IMR-90 (cell line): ENCODE data around the gene ME1. TPM values are rescaled to one million over a fixed set of nuclear protein-coding genes. Genes with fewer than 3 reads are reported as not detected.

Source experiments
- ATAC-seq: fragments of 200-7000 bp; cut with Tn5 transposase; 2 replicates; pipeline ENCODE4 v1.9.1; 2020; ENCODE audit warnings: low read depth, mild to moderate bottlenecking, moderate library complexity
- BruUV-seq: library from RNA; stranded (reverse); fragments of 400-500 nt; replicated peaks from 2 replicates; lab custom pipeline; 2021; lab: Mats Ljungman, UMichigan
- CTCF ChIA-PET: fragments of 300-600 bp; formaldehyde crosslinking; extraction: SDS; loops from one replicate; lab custom pipeline; 2021; ENCODE audit warnings: antibody characterized with exemption; lab: Yijun Ruan, JAX
- POLR2A ChIA-PET: fragments of 300-600 bp; sonication (Branson Sonifier 250); formaldehyde crosslinking; loops from one replicate; lab custom pipeline; 2022; ENCODE audit warnings: antibody characterized with exemption; ENCODE audit not compliant: unreplicated experiment; lab: Charles Lee
- DNase-seq: peaks from one replicate; pipeline ENCODE4 v3.0.0; 2013
- H2AFZ ChIP-seq: replicated peaks from 2 replicates; pipeline ENCODE3; 2013; ENCODE audit warnings: low read length, mild to moderate bottlenecking; ENCODE audit not compliant: poor library complexity
- H2AK5ac ChIP-seq: 2 replicates; pipeline ENCODE4 v1.6.1; 2013; ENCODE audit warnings: low read depth, low read length, inconsistent platforms
- H2AK9ac ChIP-seq: replicated peaks from 2 replicates; pipeline ENCODE3; 2013; ENCODE audit warnings: mild to moderate bottlenecking, low read depth, low read length, moderate library complexity; ENCODE audit not compliant: poor library complexity
- H2BK120ac ChIP-seq: 2 replicates; pipeline ENCODE4 v1.6.1; 2013; ENCODE audit warnings: low read depth, low read length, inconsistent platforms
- H2BK15ac ChIP-seq: 3 replicates; pipeline ENCODE4 v1.6.1; 2013; ENCODE audit warnings: low read depth, low read length, inconsistent platforms
- H2BK20ac ChIP-seq: 2 replicates; pipeline ENCODE4 v1.6.1; 2013; ENCODE audit warnings: low read depth, mild to moderate bottlenecking, inconsistent platforms, low read length, moderate library complexity
- H2BK5ac ChIP-seq: 2 replicates; pipeline ENCODE4 v1.6.1; 2013; ENCODE audit warnings: mild to moderate bottlenecking, low read depth, low read length, inconsistent platforms; ENCODE audit not compliant: poor library complexity, severe bottlenecking
- H3K14ac ChIP-seq: replicated peaks from 2 replicates; pipeline ENCODE4 v1.6.1; 2013; ENCODE audit warnings: low read depth, low read length, inconsistent platforms
- H3K18ac ChIP-seq: 2 replicates; pipeline ENCODE4 v1.6.1; 2013; ENCODE audit warnings: low read depth, low read length, control low read depth
- H3K23ac ChIP-seq: 2 replicates; pipeline ENCODE4 v1.6.1; 2013; ENCODE audit warnings: low read depth, low read length, inconsistent platforms
- H3K27ac ChIP-seq: 2 replicates; pipeline ENCODE4 v1.5.1; 2013; ENCODE audit warnings: mild to moderate bottlenecking, control low read depth, low read length; ENCODE audit not compliant: insufficient read depth
- H3K27me3 ChIP-seq: 2 replicates; pipeline ENCODE4 v1.6.1; 2013; ENCODE audit warnings: low read length; ENCODE audit not compliant: control insufficient read depth, insufficient read depth
- H3K36me3 ChIP-seq: 2 replicates; pipeline ENCODE4 v1.6.1; 2013; ENCODE audit warnings: low read length, mixed read lengths; ENCODE audit not compliant: control insufficient read depth, insufficient read depth
- H3K4ac ChIP-seq: 2 replicates; pipeline ENCODE4 v1.6.1; 2013; ENCODE audit warnings: low read depth, low read length, inconsistent platforms
- H3K4me1 ChIP-seq: 2 replicates; pipeline ENCODE4 v1.6.1; 2013; ENCODE audit warnings: low read length, mixed read lengths; ENCODE audit not compliant: control insufficient read depth, insufficient read depth
- H3K4me2 ChIP-seq: 2 replicates; pipeline ENCODE4 v1.6.1; 2013; ENCODE audit warnings: low read depth, mild to moderate bottlenecking, control low read depth, low read length, moderate library complexity
- H3K4me3 ChIP-seq: 2 replicates; pipeline ENCODE4 v1.5.1; 2013; ENCODE audit warnings: low read depth, mild to moderate bottlenecking, control low read depth, low read length, moderate library complexity; ENCODE audit not compliant: insufficient read depth
- H3K56ac ChIP-seq: 2 replicates; pipeline ENCODE4 v1.6.1; 2013; ENCODE audit warnings: low read length, inconsistent platforms; ENCODE audit not compliant: insufficient read depth; ENCODE audit errors: extremely low read depth
- H3K79me1 ChIP-seq, 2 experiments: 2 replicates each; pipeline ENCODE4 v1.6.1; 2013; ENCODE audit warnings: low read length in 2 of 2, inconsistent platforms in 1 of 2, low read depth in 1 of 2
- H3K9ac ChIP-seq: 2 replicates; pipeline ENCODE4 v1.6.1; 2013; ENCODE audit warnings: low read depth, low read length, control low read depth
- H3K9me1 ChIP-seq: 2 replicates; pipeline ENCODE4 v1.6.1; 2013; ENCODE audit warnings: low read length, inconsistent platforms; ENCODE audit not compliant: insufficient read depth
- H3K9me3 ChIP-seq: 2 replicates; pipeline ENCODE4 v1.6.1; 2013; ENCODE audit warnings: low read length; ENCODE audit not compliant: control insufficient read depth, insufficient read depth
- H4K20me1 ChIP-seq: 2 replicates; pipeline ENCODE4 v1.6.1; 2013; ENCODE audit warnings: low read length, inconsistent platforms; ENCODE audit not compliant: insufficient read depth
- H4K5ac ChIP-seq: 2 replicates; pipeline ENCODE4 v1.6.1; 2013; ENCODE audit warnings: mild to moderate bottlenecking, low read depth, low read length, control low read depth
- H4K8ac ChIP-seq, 2 experiments: 2 replicates each; pipeline ENCODE4 v1.6.1; 2013; ENCODE audit warnings: low read depth in 2 of 2, low read length in 2 of 2, control low read depth in 1 of 2, inconsistent platforms in 1 of 2
- H4K91ac ChIP-seq: 2 replicates; pipeline ENCODE4 v1.6.1; 2013; ENCODE audit warnings: low read depth, low read length, inconsistent platforms; ENCODE audit not compliant: insufficient read depth
- CEBPB ChIP-seq: IDR thresholded peaks from 2 replicates; pipeline ENCODE4 v1.6.1; 2012; ENCODE audit warnings: low read depth, low read length, improper control_type of control experiment
- CTCF ChIP-seq: conservative IDR thresholded peaks from 2 replicates; pipeline ENCODE4 v1.5.1; 2012; ENCODE audit warnings: mild to moderate bottlenecking, low read depth, low read length, improper control_type of control experiment
- NFE2L2 ChIP-seq: fragments of 150-350 bp; IDR thresholded peaks from 2 replicates; pipeline ENCODE4 v1.6.1; 2016; ENCODE audit warnings: low read depth, mild to moderate bottlenecking, low read length
- whole genome bisulfite sequencing, 2 experiments: methylation state at CpG; one replicate each; pipeline versions ENCODE4 v1.1.5 to v1.1.7; 2013; ENCODE audit warnings: missing lambda C conversion rate in 2 of 2; ENCODE audit not compliant: insufficient read length in 1 of 2; ENCODE audit errors: extremely low coverage in 2 of 2; 5-methylcytosine and 5-hydroxymethylcytosine counted together
- dilution Hi-C: fragments of 300-500 bp; cut with HindIII; formaldehyde crosslinking; loops from one replicate; pipeline ENCODE4 v1.14.3; 2018; ENCODE audit warnings: low sequenced_read_pairs; ENCODE audit not compliant: unreplicated experiment
- in situ Hi-C: fragments of 300-500 bp; cut with MboI; formaldehyde crosslinking; loops from 3 replicates; pipeline ENCODE4 v1.14.3; 2019; ENCODE audit warnings: low sequenced_read_pairs, inconsistent platforms, mixed read lengths
- intact Hi-C: fragments of 100-400 bp; cut with micrococcal nuclease; formaldehyde crosslinking; loops from 2 replicates; pipeline ENCODE4 v1.10.0; 2022
- polyA plus RNA-seq, 3 experiments: library from polyadenylated mRNA; depleted of rRNA; stranded (reverse); fragments of >200 nt; gene quantifications; 2 replicates each; pipeline ENCODE4 v1.2.3, GENCODE V29; 2012; ENCODE audit warnings: low replicate concordance in 1 of 3
- total RNA-seq: library from RNA; depleted of rRNA; stranded (reverse); fragments of >200 nt; gene quantifications from 2 replicates; pipeline ENCODE4 v1.2.3, GENCODE V29; 2012

ME1 gene
- total and polyA plus RNA-seq, 2 of the 4 experiments (the other 2 are of a cell fraction): 21.5 to 24.4 TPM

GRCh38 chr6:83198486-83199172 lies 232.2 kb downstream of the ME1 start:
- no CpG with 5 or more reads among the region's 4 CpGs for WGBS, 2 experiments

More at GRCh38 chr6:83198486-83199172, 232.2 kb downstream of the ME1 start:
- H3K4me3 ChIP-seq: no peak overlapping the region
- peak overlapping the region; percentile 87; the same call in 1 of the 2 replicates for H3K4me2 ChIP-seq
- in situ Hi-C loops: loop anchor here (5.0 to 10.0 kb wide), 2 partner anchors 131 to 954 kb away; partner anchors contain the start of genes DOP1A, IBTK and UBE3D
- peak overlapping the region in 1 of 2 experiments; percentile 34; a peak in 3 of 4 replicates for H4K8ac ChIP-seq
- no peak overlapping the region; the same call in 1 of the 2 replicates for H3K23ac ChIP-seq
- H3K27ac ChIP-seq: peak overlapping the region; percentile 49; the same call in 1 of the 2 replicates
- DNase-seq: peak; percentile 69
- CTCF ChIA-PET: interaction anchor here (2.7 kb wide), 1 partner anchor 131 kb away, joined by 19 read pairs; the partner anchor contains the start of gene DOP1A
- intact Hi-C loops: no loop called here
- dilution Hi-C loops: no loop called here
- 0 out of 2 replicates have a peak overlapping the region, but pooled peaks have one; percentile 16 for H3K56ac ChIP-seq
- peak overlapping the region; percentile 52; the same call in 1 of the 2 replicates for H3K9ac ChIP-seq
- no peaks in the 10 kb centered on the region for H3K9me3 ChIP-seq
- no peaks in the 10 kb centered on the region for H3K27me3 ChIP-seq
- H3K4me1 ChIP-seq: peaks cover 17% of the 10 kb centered on the region
- POLR2A ChIA-PET: no interaction called here
- ATAC-seq: peak; percentile 36; the same call in 1 of the 2 replicates
- peak overlapping the region; percentile 5; the same call in 1 of the 2 replicates for H2BK120ac ChIP-seq
- no peak overlapping the region for H2AK9ac ChIP-seq
- peak overlapping the region; percentile 70; the same call in 1 of the 2 replicates for H3K18ac ChIP-seq
- peak overlapping the region; percentile 68; the same call in 1 of the 2 replicates for H4K5ac ChIP-seq
- 0 out of 3 replicates have a peak overlapping the region, but pooled peaks have one; percentile 20 for H2BK15ac ChIP-seq
- no peaks in the 10 kb centered on the region for H4K20me1 ChIP-seq
- BruUV-seq: no TSS peak
- peak overlapping the region; percentile 37; the same call in 1 of the 2 replicates for H2BK20ac ChIP-seq
- no peak overlapping the region for H2AFZ ChIP-seq
- TF ChIP-seq NFE2L2: peak; percentile 70; the same call in 1 of the 2 replicates
- TF ChIP-seq CTCF: no peak
- TF ChIP-seq CEBPB: no peak
- H3K79me1 ChIP-seq: peaks cover 12 to 15% of the 10 kb centered on the region in 2 experiments; a peak in 2 of 4 replicates
- no peak overlapping the region for H4K91ac ChIP-seq
- peak overlapping the region; percentile 31; the same call in 1 of the 2 replicates for H3K14ac ChIP-seq
- H3K36me3 ChIP-seq: peaks cover 11% of the 10 kb centered on the region
- peak overlapping the region; percentile 14; the same call in 1 of the 2 replicates for H3K4ac ChIP-seq
- no peak overlapping the region for H2AK5ac ChIP-seq
- H3K9me1 ChIP-seq: peaks cover 13% of the 10 kb centered on the region
- H2BK5ac ChIP-seq: peak overlapping the region; percentile 72
